Thoracic aorta (tissue), 2 donors: Measurements from ENCODE around the gene RIF1. TPM values are rescaled to one million over a fixed set of nuclear protein-coding genes. Genes with fewer than 3 reads are reported as not detected.

ENCODE experiments used
- ATAC-seq: fragments of 150-250 bp; one replicate; pipeline ENCODE4 v1.8.0; 2017; ENCODE audit warnings: low read depth; ENCODE audit not compliant: insufficient number of reproducible peaks, low FRiP score
- DNase-seq: peaks from one replicate; pipeline ENCODE4 v3.0.0-alpha.2; 2020; ENCODE audit warnings: low spot score
- H3K27ac ChIP-seq, 2 donors: fragments of 200-600 bp; sonication (generic); 1 replicate in 1 of 2; 2 replicates in 1 of 2; pipeline ENCODE4 v1.5.1; 2016; ENCODE audit warnings: mild to moderate bottlenecking in 2 of 2, moderate library complexity in 2 of 2
- H3K27me3 ChIP-seq: fragments of 200-600 bp; sonication (generic); replicated peaks from 2 replicates; pipeline ENCODE4 v1.6.0; 2016; ENCODE audit warnings: mild to moderate bottlenecking; ENCODE audit not compliant: insufficient read depth
- H3K36me3 ChIP-seq: fragments of 200-600 bp; sonication (generic); one replicate; pipeline ENCODE4 v1.5.1; 2016
- H3K4me1 ChIP-seq, 2 donors: fragments of 200-600 bp; sonication (generic); 1 replicate in 1 of 2; 2 replicates in 1 of 2; pipeline versions ENCODE4 v1.5.1 to v1.6.0; 2016; ENCODE audit warnings: low read depth in 2 of 2, mild to moderate bottlenecking in 1 of 2; ENCODE audit not compliant: control insufficient read depth in 1 of 2
- H3K4me3 ChIP-seq: fragments of 200-600 bp; sonication (generic); 2 replicates; pipeline ENCODE4 v1.5.1; 2016; ENCODE audit warnings: mild to moderate bottlenecking
- H3K9me3 ChIP-seq: fragments of 200-600 bp; sonication (generic); 2 replicates; pipeline ENCODE4 v1.5.1; 2016
- CTCF ChIP-seq: fragments of 200-600 bp; sonication (generic); IDR thresholded peaks from one replicate; pipeline ENCODE4 v1.5.1; 2019; ENCODE audit warnings: antibody characterized with exemption
- total RNA-seq, 2 donors: library from RNA; depleted of rRNA; stranded (reverse); fragments of >200 nt; gene quantifications; one replicate each; pipeline versions ENCODE4 v1.1.0 to v1.2.3, GENCODE V29; 2016

The RIF1 gene
- total RNA-seq, 2 donors from 2014 or later, result 45.4 to 48.2 TPM

GRCh38 chr2:151422917-151423439, 13.3 kb downstream of the RIF1 start:
- no peak for ATAC-seq
- H3K4me3 ChIP-seq, result no peak overlapping the region
- H3K4me1 ChIP-seq, result no peaks in the 10 kb centered on the region
- peaks cover 28% of the 10 kb centered on the region for H3K36me3 ChIP-seq
- DNase-seq, result no peak
- no peaks in the 10 kb centered on the region for H3K27me3 ChIP-seq
- H3K27ac ChIP-seq, result no peak overlapping the region
- no peak for TF ChIP-seq CTCF
- H3K9me3 ChIP-seq, result no peaks in the 10 kb centered on the region

- no peak for TF ChIP-seq CTCF
- no peak for ATAC-seq
- no peak overlapping the region for H3K4me3 ChIP-seq
- H3K36me3 ChIP-seq, result peaks cover 27% of the 10 kb centered on the region
- H3K4me1 ChIP-seq, result no peaks in the 10 kb centered on the region
- no peaks in the 10 kb centered on the region for H3K27me3 ChIP-seq
- H3K27ac ChIP-seq, result no peak overlapping the region
- no peaks in the 10 kb centered on the region for H3K9me3 ChIP-seq
- DNase-seq, result no peak
Observed at GRCh38 chr2:151423760-151424159, 14.1 kb downstream of the RIF1 start.

- peak; percentile 72 for TF ChIP-seq CTCF
- no peak overlapping the region for H3K27ac ChIP-seq
- no peaks in the 10 kb centered on the region for H3K27me3 ChIP-seq
- no peaks in the 10 kb centered on the region for H3K4me1 ChIP-seq
- H3K9me3 ChIP-seq, result no peaks in the 10 kb centered on the region
- peaks cover 37% of the 10 kb centered on the region for H3K36me3 ChIP-seq
- H3K4me3 ChIP-seq, result no peak overlapping the region
- DNase-seq (no peak), ATAC-seq (no peak)
Observed at GRCh38 chr2:151437630-151438029, 27.9 kb downstream of the RIF1 start.

- Histone ChIP-seq H3K36me3 (peaks cover 37% of the 10 kb centered on the region), H3K27me3 (no peaks in the 10 kb centered on the region), H3K4me3 (no peak overlapping the region), H3K27ac (no peak overlapping the region), H3K4me1 (no peaks in the 10 kb centered on the region), H3K9me3 (no peaks in the 10 kb centered on the region)
- ATAC-seq, result no peak
- no peak for DNase-seq
- no peak for TF ChIP-seq CTCF
Observed at GRCh38 chr2:151438506-151438905, 28.8 kb downstream of the RIF1 start.

- no peak overlapping the region for H3K27ac ChIP-seq
- DNase-seq (no peak), ATAC-seq (no peak)
- no peaks in the 10 kb centered on the region for H3K27me3 ChIP-seq
- no peak for TF ChIP-seq CTCF
- peaks cover 39% of the 10 kb centered on the region for H3K36me3 ChIP-seq
- no peaks in the 10 kb centered on the region for H3K4me1 ChIP-seq
- no peak overlapping the region for H3K4me3 ChIP-seq
- H3K9me3 ChIP-seq, result no peaks in the 10 kb centered on the region
Observed at GRCh38 chr2:151439127-151439526, 29.4 kb downstream of the RIF1 start.
